Breast epithelium (tissue), 4 donors: ENCODE data around the gene SLC16A12. TPM values are rescaled to one million over a fixed set of nuclear protein-coding genes. Genes with fewer than 3 reads are reported as not detected.

Experiments used
- DNase-seq, 2 donors: peaks; one replicate each; pipeline ENCODE4 v3.0.0-alpha.2; 2019; ENCODE audit warnings: low spot score in 2 of 2
- H3K27ac ChIP-seq, 2 donors: fragments of 200-600 bp; sonication (generic) in 1 of 2; one replicate each; pipeline ENCODE4 v1.5.1; 2016 to 2019; ENCODE audit warnings: mild to moderate bottlenecking in 1 of 2
- H3K27me3 ChIP-seq, 2 donors: fragments of 200-600 bp; sonication (generic) in 1 of 2; one replicate each; pipeline versions ENCODE4 v1.5.1 to v1.6.0; 2017 to 2019; ENCODE audit warnings: control low read depth in 1 of 2, mild to moderate bottlenecking in 1 of 2
- H3K36me3 ChIP-seq: fragments of 200-600 bp; one replicate; pipeline ENCODE4 v1.5.1; 2019
- H3K4me1 ChIP-seq, 2 donors: fragments of 200-600 bp; sonication (generic); one replicate each; pipeline ENCODE4 v1.5.1; 2016 to 2019; ENCODE audit warnings: control low read depth in 1 of 2
- H3K4me3 ChIP-seq, 3 donors: fragments of 200-600 bp; sonication (generic); 1 replicate in 2 of 3; 2 replicates in 1 of 3; pipeline ENCODE4 v1.5.1; 2016 to 2019; ENCODE audit warnings: mild to moderate bottlenecking in 3 of 3, moderate library complexity in 2 of 3
- H3K9me3 ChIP-seq, 2 donors: fragments of 200-600 bp; sonication (generic) in 1 of 2; one replicate each; pipeline ENCODE4 v1.5.1; 2016 to 2019; ENCODE audit warnings: control low read depth in 1 of 2
- CTCF ChIP-seq, 3 donors: fragments of 450-650 bp; IDR thresholded peaks; one replicate each; pipeline ENCODE4 v1.5.1; 2016 to 2017; ENCODE audit warnings: antibody characterized with exemption in 3 of 3, mild to moderate bottlenecking in 3 of 3, moderate library complexity in 3 of 3
- POLR2A ChIP-seq: fragments of 450-650 bp; IDR thresholded peaks from one replicate; pipeline ENCODE4 v1.6.1; 2016; ENCODE audit warnings: antibody characterized with exemption, mild to moderate bottlenecking, moderate library complexity
- POLR2AphosphoS5 ChIP-seq, 3 donors: sonication (generic); formaldehyde crosslinking; IDR thresholded peaks; one replicate each; pipeline ENCODE4 v1.6.1; 2017; ENCODE audit warnings: antibody characterized with exemption in 3 of 3
- intact Hi-C: fragments of 100-400 bp; cut with DNase I; formaldehyde crosslinking; loops from one replicate; pipeline ENCODE4 v1.15.1; 2023; ENCODE audit warnings: low total_unique reads
- total RNA-seq, 3 donors: library from RNA; depleted of rRNA; stranded (reverse); fragments of >200 nt; gene quantifications; one replicate each; pipeline ENCODE4 v1.1.0, GENCODE V29; 2016

Gene SLC16A12
- total RNA-seq, 3 donors from 2014 or later = 2.6 to 4.8 (median 3.4) TPM

GRCh38 chr10:89554433-89554832, 19.0 kb upstream of the SLC16A12 start:
- no peak overlapping the region for H3K27ac ChIP-seq
- no peaks in the 10 kb centered on the region for H3K27me3 ChIP-seq
- H3K9me3 ChIP-seq = no peaks in the 10 kb centered on the region
- intact Hi-C loops = loop anchor here (5.0 kb wide), 1 partner anchor 127 kb away; no protein-coding TSS in a partner anchor
- no peak for TF ChIP-seq POLR2AphosphoS5 (IDR thresholded peaks at IDR 0.05)
- TF ChIP-seq POLR2A = no peak
- no peak for TF ChIP-seq CTCF (IDR thresholded peaks at IDR 0.05)
- no peak overlapping the region for H3K4me3 ChIP-seq
- no peaks in the 10 kb centered on the region for H3K36me3 ChIP-seq
- DNase-seq = no peak
- H3K4me1 ChIP-seq = no peaks in the 10 kb centered on the region

GRCh38 chr10:89553064-89553734, 17.8 kb upstream of the SLC16A12 start:
- TF ChIP-seq CTCF (IDR thresholded peaks at IDR 0.05) = no peak
- no peak for TF ChIP-seq POLR2A
- TF ChIP-seq POLR2AphosphoS5 (IDR thresholded peaks at IDR 0.05) = no peak
- Histone ChIP-seq H3K27ac (no peak overlapping the region), H3K4me3 (no peak overlapping the region), H3K27me3 (no peaks in the 10 kb centered on the region), H3K36me3 (no peaks in the 10 kb centered on the region), H3K9me3 (no peaks in the 10 kb centered on the region), H3K4me1 (no peaks in the 10 kb centered on the region)
- DNase-seq = no peak
- intact Hi-C loops = loop anchor here (5.0 kb wide), 1 partner anchor 126 kb away; no protein-coding TSS in a partner anchor

GRCh38 chr10:89552213-89552612, 16.8 kb upstream of the SLC16A12 start:
- TF ChIP-seq CTCF (IDR thresholded peaks at IDR 0.05) (no peak), POLR2AphosphoS5 (IDR thresholded peaks at IDR 0.05) (no peak), POLR2A (no peak)
- no peaks in the 10 kb centered on the region for H3K27me3 ChIP-seq
- H3K4me1 ChIP-seq = no peaks in the 10 kb centered on the region
- H3K4me3 ChIP-seq = no peak overlapping the region
- no peak overlapping the region for H3K27ac ChIP-seq
- DNase-seq = no peak
- H3K9me3 ChIP-seq = no peaks in the 10 kb centered on the region
- intact Hi-C loops = loop anchor here (5.0 kb wide), 1 partner anchor 125 kb away; no protein-coding TSS in a partner anchor
- H3K36me3 ChIP-seq = no peaks in the 10 kb centered on the region

GRCh38 chr10:89550509-89550908, 15.1 kb upstream of the SLC16A12 start:
- Histone ChIP-seq H3K4me3 (no peak overlapping the region), H3K27ac (no peak overlapping the region), H3K27me3 (no peaks in the 10 kb centered on the region), H3K9me3 (no peaks in the 10 kb centered on the region), H3K36me3 (no peaks in the 10 kb centered on the region), H3K4me1 (no peaks in the 10 kb centered on the region)
- TF ChIP-seq POLR2A (no peak), POLR2AphosphoS5 (IDR thresholded peaks at IDR 0.05) (no peak), CTCF (IDR thresholded peaks at IDR 0.05) (no peak)
- intact Hi-C loops = loop anchor here (5.0 kb wide), 1 partner anchor 123 kb away; no protein-coding TSS in a partner anchor
- DNase-seq = no peak

GRCh38 chr10:89549510-89549909, 14.1 kb upstream of the SLC16A12 start:
- intact Hi-C loops = no loop called here
- H3K9me3 ChIP-seq = no peaks in the 10 kb centered on the region
- no peak overlapping the region for H3K4me3 ChIP-seq
- H3K27ac ChIP-seq = no peak overlapping the region
- H3K4me1 ChIP-seq = no peaks in the 10 kb centered on the region
- no peaks in the 10 kb centered on the region for H3K27me3 ChIP-seq
- no peak for DNase-seq
- H3K36me3 ChIP-seq = no peaks in the 10 kb centered on the region
- TF ChIP-seq CTCF (IDR thresholded peaks at IDR 0.05) (no peak), POLR2AphosphoS5 (IDR thresholded peaks at IDR 0.05) (no peak), POLR2A (no peak)
